ENCODE results near the gene MAML1.
"Not testable (repeated sequence)": the region's sequence is repeated elsewhere in the genome, so short reads cannot be mapped to it uniquely, and the experiment has no call there.

MAML1 gene

DNA sequence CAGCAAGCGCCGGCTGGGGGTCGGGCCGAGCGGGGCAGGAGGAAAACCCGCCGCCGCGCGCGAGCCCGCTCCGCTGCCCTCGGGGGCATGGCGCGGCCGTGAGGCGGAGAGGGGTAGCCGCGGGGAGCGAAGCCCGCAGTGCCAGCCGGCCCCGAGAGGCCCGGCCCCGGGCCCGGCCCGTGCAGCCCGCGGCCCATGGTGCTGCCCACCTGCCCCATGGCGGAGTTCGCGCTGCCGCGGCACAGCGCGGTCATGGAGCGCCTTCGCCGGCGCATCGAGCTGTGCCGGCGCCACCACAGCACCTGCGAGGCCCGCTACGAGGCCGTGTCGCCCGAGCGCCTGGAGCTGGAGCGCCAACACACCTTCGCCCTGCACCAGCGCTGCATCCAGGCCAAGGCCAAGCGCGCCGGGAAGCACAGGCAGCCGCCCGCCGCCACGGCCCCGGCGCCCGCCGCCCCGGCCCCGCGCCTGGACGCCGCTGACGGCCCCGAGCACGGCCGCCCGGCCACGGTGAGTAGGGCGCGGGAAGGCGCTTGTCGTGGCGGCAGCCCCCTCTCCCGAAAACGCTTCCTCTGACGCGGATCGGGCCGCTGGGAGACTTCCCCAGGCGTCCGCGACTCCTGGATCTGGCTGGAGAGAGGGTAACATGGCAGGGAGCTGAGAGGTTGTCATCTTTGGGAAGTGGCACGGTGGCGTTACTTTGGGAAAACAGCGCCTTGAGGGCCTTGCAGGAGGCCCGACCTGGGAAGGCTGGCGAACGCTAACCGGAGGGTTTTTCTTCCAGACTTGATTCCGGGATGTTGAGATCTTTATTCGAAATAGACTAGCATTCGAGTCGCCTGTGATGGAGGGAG is 523 bp downstream of the MAML1 start:
- DNase-seq (ENCODE audit: low spot score): peak; percentile 65

DNA sequence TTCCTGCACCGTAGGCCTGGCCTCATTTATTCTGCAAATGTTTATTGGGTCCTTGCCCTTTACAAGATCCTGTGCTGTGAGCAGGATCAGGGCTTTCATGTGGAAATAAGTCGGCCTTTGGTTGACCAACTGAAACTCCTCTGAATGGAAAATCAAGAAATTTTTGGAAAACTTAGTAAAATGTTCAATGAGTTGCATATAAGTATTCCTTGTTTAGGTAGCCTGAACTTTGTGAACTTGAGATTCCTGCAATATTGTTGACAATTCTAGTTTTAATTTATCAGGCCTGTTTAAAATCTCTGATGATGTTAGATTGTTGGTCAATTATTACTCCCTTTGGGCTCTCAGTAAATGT is 1.1 kb downstream of the MAML1 start:
- DNase-seq (ENCODE audit: low spot score): no peak

GRCh38 chr5:179734536-179735164 is 2.0 kb downstream of the MAML1 start:
- DNase-seq (ENCODE audit: low spot score): no peak

DNA sequence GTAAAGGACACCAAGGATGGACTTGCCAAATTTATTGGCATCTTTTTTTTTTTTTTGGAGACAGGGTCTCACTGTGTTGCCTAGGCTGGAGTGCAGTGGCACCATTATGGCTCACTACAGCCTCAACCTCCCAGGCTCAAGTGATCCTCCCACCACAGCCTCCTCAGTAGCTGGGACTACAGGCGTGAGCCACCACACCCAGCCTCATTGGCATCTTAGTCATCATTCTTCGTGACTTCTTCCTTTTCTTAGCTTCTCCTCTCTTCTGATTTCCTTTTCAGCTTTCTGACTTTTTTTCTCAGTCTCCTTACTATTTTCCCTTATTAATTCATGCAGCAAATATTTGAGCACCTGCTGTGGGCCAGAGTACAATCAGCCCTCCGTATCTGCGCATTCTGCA is 6.1 kb downstream of the MAML1 start:
- DNase-seq (ENCODE audit: low spot score): no peak

- DNase-seq (ENCODE audit: low spot score): not testable (repeated sequence)
These were observed 11.5 kb downstream of the MAML1 start for GRCh38 chr5:179744106-179744505.

DNA sequence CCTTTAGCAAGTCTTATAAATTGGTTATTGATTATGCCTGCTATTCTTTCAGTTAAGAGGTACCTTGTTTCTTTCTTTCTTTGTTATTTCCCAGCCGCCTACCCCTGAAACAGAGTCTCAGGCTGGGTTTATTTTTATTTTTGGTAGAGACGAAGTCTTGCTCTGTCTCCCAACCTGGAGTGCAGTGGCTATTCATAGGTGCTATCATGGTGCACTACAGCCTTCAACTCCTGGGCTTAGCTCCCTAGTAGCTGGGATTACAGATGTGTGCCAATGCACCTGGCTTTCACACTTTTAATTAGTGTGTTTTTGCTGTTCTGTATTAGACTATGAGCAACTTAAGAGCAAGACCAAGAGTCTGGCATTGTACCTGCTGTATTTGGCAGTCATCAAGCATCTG is 14.2 kb downstream of the MAML1 start:
- no peak for DNase-seq (ENCODE audit: low spot score)

DNA sequence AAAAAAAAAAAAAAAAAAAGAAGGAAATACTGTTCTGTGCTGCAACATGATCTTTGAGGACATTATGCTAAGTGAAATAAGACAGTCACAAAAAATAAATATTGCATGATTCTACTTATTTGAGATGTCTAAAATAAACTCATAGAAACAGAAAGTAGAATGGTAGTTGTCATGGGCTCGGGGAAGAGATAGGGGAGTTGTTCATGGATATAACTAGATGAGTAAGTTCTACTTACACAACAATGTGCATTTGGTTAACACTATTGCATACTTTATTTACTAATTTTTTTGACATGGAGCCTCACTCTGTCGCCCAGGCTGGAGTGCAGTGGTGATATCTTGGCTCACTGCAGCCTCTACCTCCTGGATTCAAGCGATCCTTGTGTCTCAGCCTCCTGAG is 15.2 kb downstream of the MAML1 start:
- no peak for DNase-seq (ENCODE audit: low spot score)

DNA sequence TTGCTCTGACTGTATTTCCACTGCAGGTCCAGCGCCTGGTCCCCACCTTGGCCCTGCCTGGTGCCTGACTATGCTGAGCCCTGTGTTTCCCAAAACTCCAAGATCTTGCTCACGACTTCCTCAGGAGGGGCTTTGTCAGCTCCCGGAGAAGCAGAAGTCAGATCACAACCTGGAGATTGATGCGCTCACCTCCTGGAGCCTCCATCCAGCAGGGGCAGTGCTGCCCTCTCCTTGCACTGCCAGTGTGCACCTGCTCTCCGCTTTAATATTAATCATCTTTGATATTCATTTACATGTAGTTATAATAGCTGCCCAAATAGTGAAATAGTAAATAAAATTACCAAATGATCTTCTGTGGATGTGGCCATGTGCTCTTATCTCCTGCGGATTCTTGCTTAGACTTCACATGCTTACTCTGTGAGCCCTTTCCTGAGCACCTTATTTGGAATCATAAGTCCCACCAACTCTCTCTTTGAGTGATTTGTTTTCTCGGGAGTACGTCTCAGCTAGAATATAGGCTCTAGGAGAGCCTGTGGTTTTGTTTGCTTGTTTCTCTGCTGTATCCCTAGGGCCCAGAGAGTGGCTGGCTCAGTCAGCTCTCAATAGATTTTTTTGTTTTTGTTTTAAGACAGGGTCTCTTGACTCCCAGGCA is 17.4 kb downstream of the MAML1 start:
- DNase-seq (ENCODE audit: low spot score): no peak

DNA sequence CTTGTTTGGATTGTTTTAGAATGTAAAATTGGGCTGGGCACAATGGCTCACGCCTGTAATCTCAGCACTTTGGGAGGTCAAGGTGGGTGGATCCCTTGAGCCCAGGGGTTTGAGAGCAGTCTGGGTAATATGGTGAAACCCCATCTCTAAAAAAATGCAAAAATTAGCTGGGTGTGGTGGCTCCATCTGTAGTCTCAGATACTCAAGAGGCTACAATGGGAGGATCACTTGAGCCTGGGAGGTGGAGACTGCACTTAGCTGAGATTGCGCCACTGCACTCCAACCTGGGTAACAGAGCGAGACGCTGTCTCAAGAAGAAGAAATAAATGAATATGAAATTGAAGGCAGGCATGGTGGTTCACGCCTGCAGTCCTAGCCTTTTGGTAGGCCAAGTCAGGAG is 21.3 kb downstream of the MAML1 start:
- DNase-seq (ENCODE audit: low spot score): no peak

- no peak for DNase-seq (ENCODE audit: low spot score)
These were observed 22.4 kb downstream of the MAML1 start for GRCh38 chr5:179755022-179755421.

DNA sequence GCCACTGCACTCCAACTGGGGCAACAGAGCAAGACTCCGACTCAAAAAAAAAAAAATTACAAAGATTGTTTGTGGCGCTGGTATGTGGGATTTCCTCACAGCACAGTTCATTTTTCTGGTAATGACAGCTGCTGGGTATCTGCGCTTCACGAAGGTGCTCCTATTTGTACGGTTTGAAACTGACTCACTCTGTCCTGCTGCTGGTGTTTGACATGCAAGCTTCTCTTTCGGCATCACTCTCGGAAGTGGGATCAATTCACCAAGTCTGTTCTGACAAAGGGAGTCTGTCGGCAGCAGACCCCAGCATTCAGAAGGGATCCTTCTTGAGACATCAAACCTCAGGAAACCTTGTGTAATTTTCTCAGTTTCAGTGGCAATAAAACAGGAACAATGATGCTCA is 26.3 kb downstream of the MAML1 start:
- no peak for DNase-seq (ENCODE audit: low spot score)

DNA sequence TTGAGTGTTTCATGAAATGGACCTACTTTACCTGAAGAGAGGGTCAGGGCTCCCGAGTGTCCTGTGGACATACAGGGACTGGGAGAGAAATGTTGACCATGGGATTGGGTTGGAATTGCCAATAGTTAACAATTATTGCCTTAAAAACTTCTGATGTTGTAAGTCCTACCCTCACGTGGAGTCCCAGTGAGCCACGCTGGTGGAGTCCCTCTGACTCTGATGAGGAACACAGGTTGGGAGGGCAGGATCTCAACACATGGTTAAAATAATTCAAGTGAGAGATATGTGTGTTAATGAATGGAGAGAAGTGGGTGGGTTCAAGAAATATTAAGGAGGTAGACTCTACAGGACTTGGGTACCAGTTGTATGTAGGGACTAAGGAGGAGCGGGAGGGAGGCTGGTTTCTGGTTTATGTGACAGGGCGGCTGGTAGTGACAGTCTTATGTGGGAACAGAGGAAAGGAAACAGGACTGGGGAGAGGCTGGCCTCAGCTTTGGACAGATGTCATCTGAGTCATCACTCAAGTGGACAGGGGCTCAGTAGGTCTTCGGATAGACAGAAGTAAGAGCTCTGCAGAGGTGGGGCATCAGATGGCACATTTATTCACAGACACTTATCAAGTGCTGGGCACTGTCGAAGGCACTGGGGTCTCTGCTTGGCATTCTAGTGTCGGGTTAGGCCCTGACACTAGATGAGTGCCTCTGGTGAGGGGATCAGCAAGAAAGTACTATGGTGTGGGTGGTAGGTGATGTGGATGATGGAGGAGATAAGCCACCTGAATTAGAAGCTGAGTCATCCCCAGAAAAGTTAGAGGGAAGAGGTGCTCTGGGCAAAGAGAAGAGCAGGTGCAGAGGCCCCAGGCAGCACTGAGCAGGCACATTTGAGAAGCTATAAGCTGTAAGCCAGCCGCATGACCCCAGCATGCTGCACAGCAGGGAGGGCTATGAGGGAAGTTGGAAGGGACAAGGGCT is 27.2 kb downstream of the MAML1 start:
- DNase-seq (ENCODE audit: low spot score): no peak

DNA sequence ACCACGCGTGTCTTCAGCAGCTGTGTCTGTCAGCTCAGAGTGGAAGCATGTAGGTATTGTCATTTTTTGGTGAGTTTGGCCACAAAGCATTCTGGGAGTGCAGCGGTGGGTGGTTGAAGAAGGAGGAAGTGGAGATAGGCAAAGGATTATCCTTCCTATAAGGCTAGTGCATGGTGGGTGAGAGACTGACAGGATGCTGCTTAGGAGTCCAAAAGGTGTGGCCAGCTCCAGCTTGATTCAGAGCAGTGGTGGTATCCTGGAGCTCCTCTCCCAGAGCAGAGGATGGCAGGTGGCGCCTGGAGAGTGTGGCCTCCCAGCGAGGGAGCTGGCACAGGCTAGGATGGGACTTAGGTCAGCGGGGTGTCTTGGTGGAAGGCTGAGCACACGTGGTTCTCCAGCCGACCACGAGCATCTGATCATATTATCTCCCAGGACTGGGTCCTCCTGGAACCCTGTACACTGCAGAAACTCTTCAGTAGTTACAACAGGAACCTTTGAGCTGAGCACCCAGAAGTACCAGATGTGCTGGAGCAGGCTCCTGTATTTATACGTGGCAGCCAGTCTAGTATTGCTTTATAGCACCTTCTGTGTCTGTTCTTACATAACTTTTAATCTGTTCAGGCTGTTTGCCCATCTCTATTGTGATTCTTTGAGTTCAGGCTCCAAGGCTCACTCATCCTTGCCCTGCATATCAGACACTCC is 29.6 kb downstream of the MAML1 start:
- no peak for DNase-seq (ENCODE audit: low spot score)

DNA sequence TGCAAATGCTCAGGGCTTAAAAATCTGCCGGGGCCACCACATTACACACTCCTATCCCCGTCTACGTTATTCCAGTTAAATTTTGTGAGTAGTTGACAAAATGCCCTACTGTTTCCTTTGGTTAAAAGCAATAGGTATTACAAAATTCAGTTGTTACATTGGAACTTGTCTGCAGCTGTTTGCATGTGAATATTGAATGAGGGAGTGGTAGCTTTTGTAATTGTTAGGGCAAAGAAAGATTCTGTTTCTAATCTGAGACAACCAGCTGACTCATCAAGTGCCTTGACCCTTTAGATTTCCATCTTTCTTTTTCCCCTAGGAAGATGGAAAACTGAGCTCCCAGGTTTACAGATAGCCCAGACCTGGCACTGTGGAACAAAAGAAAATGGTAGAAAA is 30.2 kb downstream of the MAML1 start:
- DNase-seq (ENCODE audit: low spot score): no peak

- no peak for DNase-seq (ENCODE audit: low spot score)
These were observed 30.8 kb downstream of the MAML1 start for GRCh38 chr5:179763215-179763945.

DNA sequence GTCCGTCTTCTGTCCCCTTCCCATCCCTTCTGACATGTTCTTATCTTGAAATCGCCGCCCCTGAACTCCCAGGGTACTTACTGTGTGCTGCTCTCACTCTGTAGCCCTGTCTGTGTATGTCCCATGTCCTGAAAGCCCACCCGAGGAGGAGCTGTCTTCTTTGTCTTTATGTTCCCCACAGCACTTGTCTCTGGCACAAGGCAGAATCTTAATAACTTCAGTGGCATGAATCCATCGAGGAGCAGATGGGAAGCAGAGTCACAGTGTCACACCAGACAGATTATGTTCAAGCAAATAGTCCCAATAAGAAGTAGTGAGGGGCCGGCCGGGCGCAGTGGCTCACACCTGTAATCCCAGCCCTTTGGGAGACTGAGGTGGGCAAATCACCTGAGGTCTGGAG is 31.4 kb downstream of the MAML1 start:
- DNase-seq (ENCODE audit: low spot score): no peak

DNA sequence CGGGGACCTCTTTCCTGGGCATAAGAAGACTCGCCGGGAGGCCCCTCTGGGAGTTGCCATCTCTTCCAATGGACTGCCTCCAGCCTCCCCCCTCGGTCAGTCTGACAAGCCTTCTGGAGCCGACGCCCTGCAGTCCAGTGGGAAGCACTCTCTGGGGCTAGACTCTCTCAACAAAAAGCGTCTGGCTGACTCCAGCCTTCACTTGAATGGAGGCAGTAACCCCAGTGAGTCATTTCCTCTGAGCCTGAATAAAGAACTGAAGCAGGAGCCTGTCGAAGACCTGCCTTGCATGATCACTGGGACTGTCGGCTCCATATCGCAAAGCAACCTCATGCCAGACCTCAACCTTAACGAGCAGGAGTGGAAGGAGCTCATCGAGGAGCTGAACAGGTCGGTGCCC is 32.8 kb downstream of the MAML1 start:
- DNase-seq (ENCODE audit: low spot score): no peak

- DNase-seq (ENCODE audit: low spot score): no peak
These were observed 33.6 kb downstream of the MAML1 start for GRCh38 chr5:179766021-179766725.

DNA sequence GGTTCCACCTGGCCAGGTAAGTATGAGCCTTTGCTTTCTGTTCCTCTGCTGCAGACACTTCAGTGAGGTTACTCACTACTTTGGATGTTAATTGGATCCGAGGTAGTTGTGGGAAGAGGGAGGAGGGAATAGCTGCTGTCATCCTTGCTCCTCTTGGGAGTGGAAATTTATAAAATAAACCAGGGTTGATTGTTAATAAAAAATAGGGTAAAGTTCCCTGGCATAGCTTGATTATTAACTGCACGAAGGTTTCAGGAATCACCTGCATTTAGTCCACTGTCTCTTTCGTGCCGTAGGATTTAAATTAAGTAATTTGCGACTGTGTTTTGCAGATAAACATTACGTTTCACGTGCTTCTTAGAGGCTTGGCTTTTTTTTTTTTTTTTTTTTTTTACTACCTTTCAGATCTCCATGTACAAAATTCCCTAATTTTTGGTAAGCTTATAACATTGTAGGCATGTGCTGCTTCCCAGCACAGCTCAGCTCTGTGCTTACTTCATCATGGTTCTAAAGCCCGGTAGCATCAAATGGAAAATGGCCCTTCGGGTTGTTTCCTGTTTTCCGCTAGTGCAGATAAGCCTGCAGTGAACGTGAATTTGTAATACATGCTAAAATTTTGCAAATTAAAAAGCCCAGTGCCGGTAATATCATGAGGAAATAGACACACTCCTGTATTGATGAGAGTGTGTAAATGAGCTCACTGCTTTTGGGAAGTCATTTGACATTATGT is 34.3 kb downstream of the MAML1 start:
- DNase-seq (ENCODE audit: low spot score): no peak

Measured in ecto neural progenitor cell (in vitro differentiated cells).